Uterus (tissue), 4 donors: ENCODE results near the gene SHMT1. TPM values are rescaled to one million over a fixed set of nuclear protein-coding genes. Genes with fewer than 3 reads are reported as not detected.
"Not testable (repeated sequence)": the region's sequence is repeated elsewhere in the genome, so short reads cannot be mapped to it uniquely, and the experiment has no call there.

ENCODE experiments used
- DNase-seq, 2 donors: peaks; one replicate each; pipeline ENCODE4 v3.0.0-alpha.2; 2019 to 2020
- H3K27ac ChIP-seq, 2 donors: fragments of 200-600 bp; sonication (generic); 1 replicate in 1 of 2; 2 replicates in 1 of 2; pipeline ENCODE4 v1.5.1; 2016 to 2018
- H3K27me3 ChIP-seq, 2 donors: fragments of 200-600 bp; sonication (generic); one replicate each; pipeline ENCODE4 v1.5.1; 2018 to 2019; ENCODE audit warnings: control low read depth in 1 of 2
- H3K36me3 ChIP-seq, 2 donors: fragments of 200-600 bp; sonication (generic); one replicate each; pipeline ENCODE4 v1.5.1; 2019; ENCODE audit warnings: control low read depth in 1 of 2
- H3K4me1 ChIP-seq, 2 donors: fragments of 200-600 bp; sonication (generic); one replicate each; pipeline ENCODE4 v1.5.1; 2018 to 2019; ENCODE audit warnings: control low read depth in 1 of 2
- H3K4me3 ChIP-seq, 2 donors: fragments of 200-600 bp; sonication (generic); 1 replicate in 1 of 2; 2 replicates in 1 of 2; pipeline ENCODE4 v1.5.1; 2018 to 2019; ENCODE audit warnings: mild to moderate bottlenecking in 1 of 2
- H3K9me3 ChIP-seq, 2 donors: fragments of 200-600 bp; sonication (generic); one replicate each; pipeline ENCODE4 v1.5.1; 2019; ENCODE audit warnings: control low read depth in 1 of 2
- CTCF ChIP-seq, 4 experiments: fragments of 200-600 bp in 2 of 4; fragments of 450-650 bp in 2 of 4; sonication (generic) in 2 of 4; IDR thresholded peaks; one replicate each; pipeline ENCODE4 v1.5.1; 2016 to 2019; ENCODE audit warnings: antibody characterized with exemption in 4 of 4, mild to moderate bottlenecking in 2 of 4, moderate library complexity in 1 of 4
- POLR2A ChIP-seq, 2 donors: fragments of 450-650 bp; IDR thresholded peaks; one replicate each; pipeline ENCODE4 v1.6.1; 2016; ENCODE audit warnings: antibody characterized with exemption in 2 of 2, mild to moderate bottlenecking in 1 of 2, moderate library complexity in 1 of 2
- intact Hi-C: fragments of 100-400 bp; cut with DNase I; formaldehyde crosslinking; loops from one replicate; pipeline ENCODE4 v1.15.1; 2023; ENCODE audit warnings: low total_unique reads
- total RNA-seq, 4 donors: library from RNA; depleted of rRNA in 3 of 4; stranded (reverse); fragments of >200 nt in 3 of 4; gene quantifications; one replicate each; pipeline versions ENCODE4 v1.1.0 to v1.2.4, GENCODE V29; 2014 to 2023
- donor health status: DM: yes; HTN: yes; CAD: no.

The SHMT1 gene
- total RNA-seq, 4 donors from 2014 or later, result 10.9 to 35.9 (median 31.5) TPM

GRCh38 chr17:18380471-18381157 is 17.3 kb upstream of the SHMT1 start:
- intact Hi-C loops, result no loop called here
- no peaks in the 10 kb centered on the region for H3K36me3 ChIP-seq
- no peak overlapping the region for H3K27ac ChIP-seq
- no peaks in the 10 kb centered on the region for H3K9me3 ChIP-seq
- no peak for DNase-seq
- H3K4me3 ChIP-seq, result no peak overlapping the region
- H3K4me1 ChIP-seq, result peaks cover 0 to 5% of the 10 kb centered on the region in 2 donors
- H3K27me3 ChIP-seq, result no peaks in the 10 kb centered on the region
- TF ChIP-seq CTCF (IDR thresholded peaks at IDR 0.05) (no peak), POLR2A (IDR thresholded peaks at IDR 0.05) (no peak)

GRCh38 chr17:18379246-18380146 is 16.1 kb upstream of the SHMT1 start:
- H3K27ac ChIP-seq, result no peak overlapping the region
- TF ChIP-seq POLR2A (IDR thresholded peaks at IDR 0.05) (no peak), CTCF (IDR thresholded peaks at IDR 0.05) (no peak)
- no peak for DNase-seq
- peaks cover 0 to 5% of the 10 kb centered on the region in 2 donors for H3K4me1 ChIP-seq
- H3K27me3 ChIP-seq, result no peaks in the 10 kb centered on the region
- no peaks in the 10 kb centered on the region for H3K9me3 ChIP-seq
- intact Hi-C loops, result no loop called here
- no peak overlapping the region for H3K4me3 ChIP-seq
- no peaks in the 10 kb centered on the region for H3K36me3 ChIP-seq

DNA sequence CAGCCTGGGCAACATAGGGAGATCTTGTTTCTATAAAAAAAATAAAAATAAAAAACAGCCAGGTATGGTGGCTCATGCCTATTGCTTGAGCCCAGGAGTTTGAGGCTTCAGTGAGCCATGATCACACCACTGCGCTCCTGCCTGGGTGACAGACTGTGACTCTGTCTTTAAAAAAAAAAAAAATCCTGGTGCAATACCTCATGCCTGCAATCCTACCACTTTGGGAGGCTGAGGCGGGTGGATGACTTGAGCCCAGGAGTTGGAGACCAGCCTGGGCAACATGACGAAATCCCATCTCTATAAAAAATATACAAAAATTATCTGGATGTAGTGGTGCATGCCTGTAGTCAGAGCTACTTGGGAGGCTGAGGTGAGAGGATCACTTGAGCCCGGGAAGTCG is 15.3 kb upstream of the SHMT1 start:
- intact Hi-C loops, H3K27ac ChIP-seq, H3K9me3 ChIP-seq, H3K4me3 ChIP-seq, H3K36me3 ChIP-seq, H3K27me3 ChIP-seq, H3K4me1 ChIP-seq, DNase-seq: not testable (repeated sequence)

GRCh38 chr17:18378205-18378505 is 14.8 kb upstream of the SHMT1 start:
- Histone ChIP-seq H3K27ac (no peak overlapping the region), H3K9me3 (no peaks in the 10 kb centered on the region), H3K27me3 (no peaks in the 10 kb centered on the region), H3K36me3 (no peaks in the 10 kb centered on the region), H3K4me1 (peaks cover 0 to 4% of the 10 kb centered on the region in 2 donors), H3K4me3 (no peak overlapping the region)
- DNase-seq, result no peak
- TF ChIP-seq POLR2A (IDR thresholded peaks at IDR 0.05) (no peak), CTCF (IDR thresholded peaks at IDR 0.05) (no peak)
- intact Hi-C loops, result no loop called here

GRCh38 chr17:18377437-18378204 is 14.3 kb upstream of the SHMT1 start, which contains the start of gene EVPLL:
TSS of gene EVPLL (plus strand) at chr17:18377778. CDS start at chr17:18380938, 3,160 bp downstream.
- TF ChIP-seq POLR2A (IDR thresholded peaks at IDR 0.05), result no peak
- no peak for TF ChIP-seq CTCF (IDR thresholded peaks at IDR 0.05)
- Histone ChIP-seq H3K27me3 (no peaks in the 10 kb centered on the region), H3K4me3 (no peak within 1 kb of the TSS), H3K36me3 (no peaks in the 10 kb centered on the region), H3K9me3 (no peaks in the 10 kb centered on the region), H3K4me1 (no peaks in the 10 kb centered on the region), H3K27ac (no peak within 1 kb of the TSS)
- DNase-seq, result no peak
- intact Hi-C loops, result no loop called here
